ENCODE results near the gene CDYL. TPM values are rescaled to one million over a fixed set of nuclear protein-coding genes. Genes with fewer than 3 reads are reported as not detected.

The CDYL gene
- total RNA-seq, 1 donor from 2014 or later: 104 TPM

DNA sequence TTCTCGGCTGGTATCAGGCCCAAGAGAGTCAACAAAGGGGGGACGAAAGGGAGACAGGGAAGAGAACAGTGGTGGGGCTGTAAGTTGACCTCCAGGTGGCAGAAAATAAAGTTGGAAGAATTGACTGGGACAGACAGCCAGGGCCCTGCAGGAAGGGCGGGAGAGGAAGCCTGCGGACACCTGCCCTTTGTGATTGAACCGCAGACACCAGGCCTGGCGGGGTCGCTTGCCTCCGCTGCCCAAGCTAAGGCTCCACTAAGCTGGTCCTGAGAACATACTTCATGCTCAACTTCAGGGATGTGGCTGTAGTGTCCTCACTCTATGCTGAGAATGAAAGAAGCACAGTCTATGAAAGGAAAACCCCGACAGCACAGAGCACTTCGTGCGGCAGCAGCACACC is 173.9 kb downstream of the CDYL start:
- H3K4me3 Mint-ChIP-seq: no peak overlapping the region
- H3K9me3 Mint-ChIP-seq: no peaks in the 10 kb centered on the region
- H3K36me3 Mint-ChIP-seq: peaks cover 56% of the 10 kb centered on the region
- no peaks in the 10 kb centered on the region for H3K4me1 Mint-ChIP-seq
- DNase-seq (ENCODE audit: low spot score in 2 of 2, unreplicated experiment in 2 of 2): peak in 1 of 2 experiments; percentile 31
- no peak overlapping the region for H3K27ac Mint-ChIP-seq
- no peaks in the 10 kb centered on the region for H3K27me3 Mint-ChIP-seq (ENCODE audit: low read depth)
- TF ChIP-seq, protein P1, sequence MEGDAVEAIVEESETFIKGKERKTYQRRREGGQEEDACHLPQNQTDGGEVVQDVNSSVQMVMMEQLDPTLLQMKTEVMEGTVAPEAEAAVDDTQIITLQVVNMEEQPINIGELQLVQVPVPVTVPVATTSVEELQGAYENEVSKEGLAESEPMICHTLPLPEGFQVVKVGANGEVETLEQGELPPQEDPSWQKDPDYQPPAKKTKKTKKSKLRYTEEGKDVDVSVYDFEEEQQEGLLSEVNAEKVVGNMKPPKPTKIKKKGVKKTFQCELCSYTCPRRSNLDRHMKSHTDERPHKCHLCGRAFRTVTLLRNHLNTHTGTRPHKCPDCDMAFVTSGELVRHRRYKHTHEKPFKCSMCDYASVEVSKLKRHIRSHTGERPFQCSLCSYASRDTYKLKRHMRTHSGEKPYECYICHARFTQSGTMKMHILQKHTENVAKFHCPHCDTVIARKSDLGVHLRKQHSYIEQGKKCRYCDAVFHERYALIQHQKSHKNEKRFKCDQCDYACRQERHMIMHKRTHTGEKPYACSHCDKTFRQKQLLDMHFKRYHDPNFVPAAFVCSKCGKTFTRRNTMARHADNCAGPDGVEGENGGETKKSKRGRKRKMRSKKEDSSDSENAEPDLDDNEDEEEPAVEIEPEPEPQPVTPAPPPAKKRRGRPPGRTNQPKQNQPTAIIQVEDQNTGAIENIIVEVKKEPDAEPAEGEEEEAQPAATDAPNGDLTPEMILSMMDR (IDR thresholded peaks at IDR 0.05; ENCODE audit: unreplicated experiment): no peak

DNA sequence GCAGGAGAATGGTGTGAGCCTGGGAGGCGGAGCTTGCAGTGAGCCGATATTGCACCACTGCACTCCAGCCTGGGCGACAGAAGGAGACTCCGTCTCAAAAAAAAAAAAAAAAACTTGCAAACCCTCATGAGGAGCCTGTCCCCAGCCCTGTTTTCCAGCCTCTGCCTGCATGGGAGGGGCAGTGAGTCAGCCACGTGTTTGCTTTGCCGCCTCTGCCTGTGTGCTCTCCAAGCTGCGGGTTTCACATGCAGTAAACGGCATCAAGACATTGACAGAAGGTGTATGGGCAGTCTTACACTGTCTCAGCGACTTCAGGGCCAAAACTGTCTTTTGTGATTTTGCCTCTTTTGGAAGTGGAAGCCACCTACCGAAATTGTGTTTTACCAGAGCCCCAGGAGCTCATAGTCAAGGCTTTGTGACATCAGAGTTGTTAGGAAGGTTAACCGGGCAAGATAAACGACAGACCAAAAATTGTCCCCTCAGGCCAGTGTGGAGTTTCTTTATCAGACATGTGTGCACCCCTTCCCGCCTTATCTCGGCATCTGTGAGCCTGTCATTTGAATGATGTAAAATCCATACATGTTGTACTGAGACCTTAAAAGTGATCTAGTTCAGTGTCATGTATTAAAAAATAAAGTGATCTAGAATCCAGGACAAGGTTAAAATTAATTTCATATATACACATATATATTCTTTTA is 174.8 kb downstream of the CDYL start:
- Mint-ChIP-seq H3K27me3 (ENCODE audit: low read depth) (no peaks in the 10 kb centered on the region), H3K4me1 (no peaks in the 10 kb centered on the region), H3K36me3 (peaks cover 58% of the 10 kb centered on the region), H3K27ac (no peak overlapping the region), H3K9me3 (no peaks in the 10 kb centered on the region), H3K4me3 (no peak overlapping the region)
- TF ChIP-seq, protein P1 (IDR thresholded peaks at IDR 0.05; ENCODE audit: unreplicated experiment): no peak
- DNase-seq (ENCODE audit: low spot score in 2 of 2, unreplicated experiment in 2 of 2): peak in 1 of 2 experiments; percentile 7

DNA sequence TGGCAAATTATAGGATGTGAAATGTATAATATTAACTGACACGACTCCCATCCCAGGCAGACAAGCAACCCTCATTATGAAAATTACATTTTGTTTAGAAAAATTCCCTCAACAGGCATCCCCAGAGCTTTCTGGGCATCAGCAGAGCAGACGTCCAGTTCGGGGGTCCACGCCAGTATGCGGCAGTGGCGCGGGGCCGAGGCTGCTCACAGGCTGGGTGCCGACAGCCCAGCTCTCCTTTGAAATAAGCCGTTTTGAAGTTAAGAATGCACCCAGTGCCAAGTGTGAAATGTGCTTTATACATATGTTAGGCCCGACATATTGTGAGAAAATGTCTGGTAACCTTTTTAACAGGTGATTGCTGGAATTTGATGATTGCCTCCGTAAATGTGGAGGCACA is 177.2 kb downstream of the CDYL start:
- Mint-ChIP-seq H3K36me3 (peaks cover 59% of the 10 kb centered on the region), H3K9me3 (no peaks in the 10 kb centered on the region), H3K4me1 (no peaks in the 10 kb centered on the region), H3K27ac (no peak overlapping the region), H3K4me3 (no peak overlapping the region), H3K27me3 (ENCODE audit: low read depth) (no peaks in the 10 kb centered on the region)
- TF ChIP-seq, protein P1 (IDR thresholded peaks at IDR 0.05; ENCODE audit: unreplicated experiment): no peak
- DNase-seq (ENCODE audit: low spot score in 2 of 2, unreplicated experiment in 2 of 2): peak in 1 of 2 experiments; percentile 7

DNA sequence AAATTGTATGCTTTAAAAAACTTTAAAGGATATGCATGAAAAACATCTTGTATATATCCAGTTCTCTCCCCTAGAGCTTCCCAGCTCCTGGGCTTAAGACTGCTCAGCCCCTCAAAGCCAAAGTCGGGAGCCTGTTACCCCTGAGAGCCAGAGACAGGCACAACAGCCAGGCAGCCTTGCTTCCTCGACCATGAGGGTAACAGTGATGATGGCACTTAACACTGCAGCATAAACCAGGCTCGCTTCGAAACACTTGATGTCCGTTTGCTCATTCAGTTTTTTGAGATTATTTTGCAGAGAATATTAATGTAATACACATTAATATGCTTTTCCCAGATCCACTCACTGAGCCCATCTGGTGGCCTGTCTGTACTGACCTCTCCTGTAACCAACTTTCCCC is 180.4 kb downstream of the CDYL start:
- Mint-ChIP-seq H3K27me3 (ENCODE audit: low read depth) (no peaks in the 10 kb centered on the region), H3K9me3 (peaks cover 22% of the 10 kb centered on the region), H3K4me1 (no peaks in the 10 kb centered on the region), H3K4me3 (no peak overlapping the region), H3K27ac (no peak overlapping the region), H3K36me3 (peaks cover 42% of the 10 kb centered on the region)
- peak in 1 of 2 experiments; percentile 34 for DNase-seq (ENCODE audit: low spot score in 2 of 2, unreplicated experiment in 2 of 2)
- TF ChIP-seq, protein P1 (IDR thresholded peaks at IDR 0.05; ENCODE audit: unreplicated experiment): no peak

DNA sequence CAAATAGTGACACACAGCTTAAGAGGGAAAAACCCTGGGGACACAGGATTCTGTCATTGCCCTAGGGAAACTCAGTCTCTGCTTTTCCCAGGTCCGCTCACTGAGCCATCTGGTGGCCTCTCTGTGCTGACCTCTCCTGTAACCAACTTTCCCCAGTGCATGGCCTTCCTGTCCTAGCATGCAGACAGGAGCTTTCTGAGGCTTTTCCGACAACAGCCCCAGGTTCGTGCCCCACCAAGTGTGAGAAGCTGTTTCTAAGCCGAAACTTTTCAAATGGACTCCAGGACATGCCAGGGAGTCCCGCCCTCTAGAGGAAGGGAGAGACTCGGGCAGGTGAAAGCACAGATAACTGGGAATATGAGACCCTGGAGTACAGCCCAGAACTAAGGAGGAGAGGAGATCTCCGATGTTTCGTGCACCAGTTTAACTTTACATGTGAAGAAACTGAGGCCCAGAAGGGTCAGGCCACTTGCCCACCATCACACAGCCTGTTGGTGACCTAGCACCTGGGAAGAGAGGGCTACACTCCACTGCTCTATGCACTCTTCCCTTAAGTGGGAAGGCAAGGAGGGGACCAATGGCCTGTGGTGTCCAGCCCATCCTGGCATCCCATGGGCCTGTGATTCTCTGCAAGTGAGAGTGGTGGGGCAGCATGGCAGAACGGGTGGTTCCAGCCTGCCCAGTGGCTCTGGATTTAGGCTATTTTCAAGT is 181.5 kb downstream of the CDYL start:
- no peaks in the 10 kb centered on the region for H3K27me3 Mint-ChIP-seq (ENCODE audit: low read depth)
- peaks cover 22% of the 10 kb centered on the region for H3K9me3 Mint-ChIP-seq
- no peak overlapping the region for H3K27ac Mint-ChIP-seq
- H3K4me1 Mint-ChIP-seq: peaks cover under 1% of the 10 kb centered on the region
- TF ChIP-seq, protein P1 (IDR thresholded peaks at IDR 0.05; ENCODE audit: unreplicated experiment): no peak
- peak in 1 of 2 experiments; percentile 17 for DNase-seq (ENCODE audit: low spot score in 2 of 2, unreplicated experiment in 2 of 2)
- H3K36me3 Mint-ChIP-seq: peaks cover 31% of the 10 kb centered on the region
- no peak overlapping the region for H3K4me3 Mint-ChIP-seq
